GM18517 (cell line): ENCODE results near the gene ST6GALNAC3.
"Not testable (repeated sequence)": the region's sequence is repeated elsewhere in the genome, so short reads cannot be mapped to it uniquely, and the experiment has no call there.

Experiments
- ATAC-seq: cut with Tn5 transposase; IDR thresholded peaks from one replicate; pipeline ENCODE4 v1.9.1; 2021; ENCODE audit warnings: mild to moderate bottlenecking, moderate library complexity; ENCODE audit not compliant: unreplicated experiment

Gene ST6GALNAC3

DNA sequence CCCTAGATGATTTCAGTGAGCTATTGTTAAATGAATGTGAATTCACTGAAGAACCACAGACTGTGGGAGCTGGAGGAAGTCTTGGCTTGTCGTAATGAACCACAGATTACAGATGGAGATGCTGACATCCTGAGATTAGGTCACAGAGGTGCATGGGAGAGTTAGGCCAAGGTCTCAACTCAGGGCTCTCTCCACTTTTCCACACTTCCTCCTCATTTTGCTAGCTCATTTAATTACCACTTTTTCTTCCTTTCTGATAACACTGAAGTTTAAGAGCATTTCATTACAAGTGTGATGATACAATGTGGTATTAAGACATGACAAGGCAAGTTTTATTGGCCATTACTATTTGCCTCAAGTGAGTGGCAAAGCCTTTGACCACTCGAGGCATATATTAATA is 30.8 kb downstream of the ST6GALNAC3 start:
- no peak for ATAC-seq

DNA sequence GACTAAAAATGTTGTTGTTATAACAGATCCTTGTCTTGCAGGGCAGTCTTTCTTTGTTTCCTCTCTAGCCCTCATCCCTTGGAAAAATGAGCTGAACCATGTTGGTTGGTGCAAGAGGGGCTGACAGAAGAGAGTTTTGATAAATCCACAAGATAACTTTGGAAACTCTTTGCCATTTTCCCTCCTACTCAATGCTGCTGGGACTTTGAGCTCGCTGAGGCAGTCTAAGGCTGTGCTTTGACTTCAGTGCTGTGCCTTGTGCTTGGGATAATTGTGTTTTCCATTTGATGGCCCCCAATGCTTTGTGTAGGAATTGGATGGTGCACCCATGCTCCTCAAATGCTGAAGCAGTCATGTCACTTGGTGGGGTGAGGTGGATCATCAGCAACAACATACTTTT is 31.7 kb downstream of the ST6GALNAC3 start:
- no peak for ATAC-seq

DNA sequence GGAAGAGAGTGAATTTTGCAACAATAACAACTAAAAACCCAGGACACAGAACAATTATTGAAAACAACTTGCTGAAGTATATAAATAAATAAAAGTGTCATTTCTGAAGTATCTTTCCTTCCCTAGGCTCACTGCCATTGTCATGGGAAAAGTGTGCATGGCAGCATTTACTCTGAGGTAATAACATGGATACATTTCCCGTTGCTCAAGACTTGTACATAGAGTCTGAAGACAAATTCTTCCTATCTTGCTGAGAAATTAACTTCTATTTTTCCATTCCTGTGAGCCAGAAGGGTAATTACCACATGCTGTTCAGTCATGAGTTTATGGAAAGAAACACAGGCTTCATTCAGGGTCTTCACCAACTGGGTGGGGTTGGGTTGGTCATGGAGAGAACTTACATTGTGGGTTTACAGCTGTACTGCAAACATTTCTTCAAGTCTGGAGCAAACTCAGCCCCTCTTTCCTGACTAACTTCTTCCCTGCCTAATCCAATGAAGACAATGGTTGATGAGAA is 32.2 kb downstream of the ST6GALNAC3 start:
- ATAC-seq = no peak

DNA sequence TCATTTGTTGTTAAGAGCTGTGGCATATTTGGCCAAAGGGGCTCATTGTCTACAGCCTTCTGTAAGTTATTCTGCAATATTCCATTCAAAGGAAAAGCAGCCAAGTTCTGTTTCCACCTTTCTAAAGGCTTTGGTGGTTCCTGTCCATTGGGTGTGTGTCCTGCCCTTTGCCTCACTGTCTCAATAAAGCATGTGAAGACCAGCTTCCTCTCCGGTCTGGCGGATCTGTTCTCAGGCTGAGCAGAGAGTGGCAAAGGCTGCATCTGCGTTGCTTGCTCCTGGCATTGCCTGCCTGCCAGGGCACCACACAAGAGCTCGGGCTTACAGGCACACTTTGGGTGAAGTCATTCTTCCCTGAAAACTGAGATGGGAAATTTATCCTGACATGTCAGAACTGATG is 34.9 kb downstream of the ST6GALNAC3 start:
- no peak for ATAC-seq

DNA sequence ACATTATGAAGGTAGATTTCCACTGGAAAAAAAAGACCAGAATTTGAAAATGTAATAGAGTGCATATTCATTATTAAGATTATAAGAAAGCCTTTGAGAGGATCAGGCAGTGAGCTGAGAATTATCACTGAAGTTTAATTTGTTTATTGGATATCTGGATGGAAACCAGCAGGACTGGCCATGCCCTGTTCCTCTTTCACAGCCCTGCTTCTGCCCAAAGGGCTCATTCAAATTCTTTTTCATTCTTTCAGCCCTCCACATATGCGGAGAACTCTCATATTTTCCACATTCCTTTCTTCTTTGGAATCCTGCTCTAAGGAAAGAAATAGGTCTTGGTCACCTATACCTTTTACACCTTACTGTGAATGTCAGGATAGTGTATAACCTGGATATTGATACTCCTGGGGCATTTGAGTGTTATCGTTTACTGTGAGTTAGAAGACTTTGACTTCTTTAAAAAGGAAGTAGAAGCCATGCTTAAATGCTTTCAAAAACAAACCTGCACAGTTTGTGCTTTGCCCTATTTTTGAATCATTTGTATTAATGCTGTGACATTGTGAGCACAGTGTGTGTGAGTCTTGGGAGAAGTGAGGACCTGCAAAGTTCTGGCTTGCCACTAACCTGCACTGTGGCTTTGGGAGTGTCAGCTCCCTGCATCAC is 35.5 kb downstream of the ST6GALNAC3 start:
- ATAC-seq = no peak

DNA sequence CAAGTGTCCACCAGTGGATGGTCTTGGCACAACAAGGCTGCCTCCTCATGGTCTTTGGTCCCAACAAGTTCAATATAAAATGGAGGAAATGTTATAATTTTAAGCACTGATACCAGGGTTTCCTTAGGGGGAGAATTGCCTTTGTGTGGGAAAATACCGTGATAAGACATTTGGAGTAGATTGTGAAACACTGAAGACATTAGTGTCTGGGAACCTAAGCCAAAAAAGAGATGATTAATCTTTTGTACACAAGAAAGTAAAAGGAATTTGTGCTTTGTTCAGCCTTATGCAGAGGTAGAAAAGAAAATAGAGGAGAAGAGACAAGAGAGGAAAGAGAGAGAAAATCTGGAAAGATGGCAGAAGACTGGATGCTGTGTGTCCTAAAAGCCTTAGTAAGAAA is 36.1 kb downstream of the ST6GALNAC3 start:
- ATAC-seq = no peak

DNA sequence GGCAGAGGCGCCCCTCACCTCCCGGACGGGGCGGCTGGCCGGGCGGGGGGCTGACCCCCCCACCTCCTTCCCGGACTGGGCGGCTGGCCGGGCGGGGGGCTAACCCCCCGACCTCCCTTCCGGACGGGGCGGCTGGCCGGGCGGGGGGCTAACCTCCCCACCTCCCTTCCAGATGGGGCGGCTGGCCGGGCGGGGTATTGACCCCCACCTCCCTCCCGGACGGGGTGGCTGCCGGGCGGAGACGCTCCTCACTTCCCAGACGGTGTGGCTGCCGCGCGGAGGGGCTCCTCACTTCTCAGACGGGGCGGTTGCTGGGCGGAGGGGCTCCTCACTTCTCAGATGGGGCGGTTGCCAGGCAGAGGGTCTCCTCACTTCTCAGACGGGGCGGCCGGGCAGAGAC is 37.8 kb downstream of the ST6GALNAC3 start:
- not testable (repeated sequence) for ATAC-seq

DNA sequence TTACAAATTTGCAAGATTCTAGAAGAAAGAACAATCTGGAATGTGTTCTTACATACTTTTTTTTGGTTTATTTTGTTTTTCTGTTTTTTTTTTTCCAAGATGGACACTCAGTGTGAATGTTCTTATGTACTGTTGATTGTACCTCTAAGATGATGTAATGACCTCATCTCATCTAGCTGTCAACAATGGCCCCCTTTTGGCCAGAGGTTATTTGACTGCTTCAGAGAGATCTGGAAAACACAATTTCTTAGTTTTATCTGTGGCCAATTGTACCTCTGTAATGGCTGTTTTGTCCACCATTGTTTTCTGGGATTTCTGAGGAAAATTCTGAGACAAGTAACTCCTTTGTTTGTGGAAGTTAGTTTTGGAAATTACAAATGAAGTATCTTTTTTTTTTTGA is 38.9 kb downstream of the ST6GALNAC3 start:
- no peak for ATAC-seq

DNA sequence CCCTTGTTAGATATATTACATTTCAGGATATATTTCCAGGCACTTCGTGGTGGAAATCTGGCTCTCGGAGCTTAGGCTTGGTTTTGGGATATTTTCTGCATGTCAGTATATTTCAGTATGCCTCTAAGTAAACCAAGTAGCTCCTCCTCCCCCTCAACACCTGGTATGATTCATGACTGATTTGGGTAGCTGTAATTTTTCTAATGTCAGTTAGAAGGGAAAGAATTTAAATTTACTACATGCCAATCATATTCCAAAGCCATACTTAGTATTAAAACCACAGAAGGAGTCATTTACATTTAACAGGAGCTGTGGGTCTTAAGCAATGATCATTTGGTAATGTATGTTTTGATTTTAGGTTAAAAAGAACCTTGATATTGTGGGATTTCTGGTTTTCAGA is 40.6 kb downstream of the ST6GALNAC3 start:
- ATAC-seq = no peak

DNA sequence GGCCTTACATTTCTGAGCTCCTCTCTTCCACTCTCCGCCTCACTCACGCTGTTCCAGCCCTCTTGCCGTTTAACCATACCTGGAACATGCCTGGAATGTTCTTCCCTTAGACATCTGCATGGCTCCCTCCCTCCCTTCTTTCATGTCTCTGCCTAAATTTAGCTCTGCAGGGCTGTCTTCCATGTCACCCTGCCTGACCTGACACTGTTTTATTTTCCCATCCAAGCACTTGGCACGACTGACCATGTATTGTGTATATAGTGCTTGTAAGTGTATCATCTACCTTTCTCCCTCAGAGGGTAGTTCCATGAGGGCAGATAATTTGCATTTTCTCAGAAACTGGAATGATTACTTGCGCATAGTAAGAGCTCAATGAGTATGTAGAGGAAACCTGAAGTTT is 47.3 kb downstream of the ST6GALNAC3 start:
- no peak for ATAC-seq

DNA sequence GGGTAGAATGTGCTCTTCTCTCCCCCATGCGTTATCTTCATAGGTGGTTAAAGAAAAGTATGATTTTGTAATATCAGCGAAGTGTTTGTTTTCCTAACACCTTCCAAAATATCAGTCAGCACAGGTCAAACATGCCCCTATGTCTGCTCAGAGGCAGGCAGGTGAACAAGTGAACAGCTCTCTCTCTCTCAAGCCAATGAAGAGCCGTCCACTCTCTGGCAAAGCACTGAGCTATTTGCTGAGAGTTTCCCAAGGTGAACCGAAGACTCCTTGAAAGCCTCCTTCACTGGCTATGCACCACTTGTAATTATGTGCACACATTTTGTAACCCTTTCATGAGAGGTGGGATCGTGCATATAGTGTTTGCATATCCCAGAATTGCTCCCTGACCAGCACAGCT is 47.7 kb downstream of the ST6GALNAC3 start:
- no peak for ATAC-seq

DNA sequence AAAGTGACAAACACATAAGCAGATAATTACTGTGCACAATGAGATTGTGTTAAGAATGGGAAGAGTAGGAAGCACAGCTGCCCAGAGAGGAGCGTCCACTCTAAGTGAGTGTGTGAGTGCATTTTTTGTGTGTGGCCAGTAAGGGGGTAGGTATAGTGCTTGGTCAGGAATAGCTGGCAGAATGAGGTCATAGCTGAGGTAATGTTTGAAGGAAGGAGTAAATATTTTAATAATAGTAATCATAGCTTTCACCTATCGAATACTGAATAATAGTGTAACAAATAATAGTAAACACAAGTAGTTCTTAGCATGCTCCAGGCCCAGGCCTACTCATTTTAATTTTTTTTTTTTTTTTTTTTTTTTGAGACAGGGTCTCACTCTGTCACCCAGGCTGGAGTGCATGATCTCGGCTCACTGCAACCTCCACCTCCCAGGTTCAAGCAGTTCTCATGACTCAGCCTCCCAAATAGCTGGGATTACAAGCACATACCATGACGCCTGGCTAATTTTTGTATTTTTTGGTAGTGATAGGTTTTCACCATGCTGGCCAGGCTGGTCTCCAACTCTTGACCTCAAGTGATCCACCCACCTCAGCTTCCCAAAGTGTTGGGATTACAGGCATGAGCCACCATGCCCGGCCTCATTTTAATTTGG is 49.0 kb downstream of the ST6GALNAC3 start:
- not testable (repeated sequence) for ATAC-seq

DNA sequence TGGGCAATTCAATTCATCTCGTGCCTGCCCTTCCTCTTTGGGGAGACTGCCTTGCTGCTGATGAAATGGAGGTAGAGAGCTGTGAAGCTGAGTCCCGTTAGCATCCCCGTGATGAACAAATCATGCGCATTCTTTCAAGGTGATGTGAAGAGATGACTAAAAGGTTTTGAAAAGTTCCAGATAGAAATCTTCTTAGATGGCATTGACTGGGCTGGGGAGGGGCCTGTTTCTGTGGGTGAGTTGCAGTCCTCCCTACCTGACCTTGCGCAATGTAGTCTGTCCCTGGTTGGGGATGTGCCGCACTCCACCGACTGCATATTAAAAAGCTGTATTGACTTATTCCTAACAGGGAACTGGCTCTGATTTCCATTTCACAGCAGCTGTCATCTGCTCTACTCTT is 49.6 kb downstream of the ST6GALNAC3 start:
- no peak for ATAC-seq

DNA sequence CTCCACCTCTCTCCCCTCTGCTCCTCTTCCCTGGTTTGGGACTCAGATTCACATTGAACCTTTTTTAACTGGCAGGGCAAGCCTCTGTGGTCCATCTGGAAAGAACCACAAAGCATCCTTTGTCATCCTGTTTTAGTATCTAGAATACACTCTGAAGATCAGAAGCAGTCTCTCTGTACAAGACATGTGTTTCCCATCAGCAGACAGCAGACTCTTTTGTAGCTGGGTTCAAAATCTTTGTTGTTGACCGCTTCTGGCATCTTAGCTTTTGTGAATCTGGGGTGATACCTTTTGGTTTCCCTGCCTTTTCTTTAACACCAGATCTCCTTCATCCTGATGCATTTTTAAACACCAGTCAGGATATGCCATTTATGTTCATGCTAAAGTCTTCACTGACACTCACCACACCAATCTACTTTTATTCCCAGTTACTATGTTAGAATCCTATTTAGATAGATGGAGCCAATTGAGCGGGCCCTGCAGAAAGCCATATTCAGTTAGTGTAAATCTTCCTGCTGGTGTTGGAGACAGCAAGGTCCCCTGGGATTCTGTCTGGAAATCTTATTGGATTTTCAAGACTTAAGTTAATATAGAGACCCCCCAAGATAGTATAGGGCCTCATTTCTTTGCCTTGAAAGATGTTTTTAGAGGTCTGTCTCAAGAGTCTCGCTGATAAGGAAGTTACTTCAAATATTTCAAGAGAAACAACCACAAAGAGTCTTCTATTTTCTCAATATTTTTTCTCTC is 51.1 kb downstream of the ST6GALNAC3 start:
- no peak for ATAC-seq

DNA sequence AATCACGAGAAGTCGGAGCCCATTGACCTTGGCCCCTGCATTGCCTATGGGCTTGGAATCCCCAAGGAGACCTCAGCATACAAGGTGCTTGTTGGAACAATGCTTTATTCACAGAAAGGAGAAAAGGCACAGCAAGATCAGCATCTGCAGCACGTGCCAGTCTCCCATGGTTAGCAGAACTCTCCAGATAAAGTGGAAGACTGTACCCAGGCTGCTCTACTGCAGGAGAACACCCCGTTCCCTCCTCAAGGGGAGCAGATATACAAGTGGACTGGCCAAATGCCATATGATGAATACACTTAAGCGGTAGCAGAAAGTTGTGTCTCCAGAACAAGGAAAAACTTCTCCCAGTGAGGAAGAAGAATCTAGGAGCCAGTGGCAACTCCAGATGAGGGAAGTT is 53.5 kb downstream of the ST6GALNAC3 start:
- ATAC-seq = no peak

DNA sequence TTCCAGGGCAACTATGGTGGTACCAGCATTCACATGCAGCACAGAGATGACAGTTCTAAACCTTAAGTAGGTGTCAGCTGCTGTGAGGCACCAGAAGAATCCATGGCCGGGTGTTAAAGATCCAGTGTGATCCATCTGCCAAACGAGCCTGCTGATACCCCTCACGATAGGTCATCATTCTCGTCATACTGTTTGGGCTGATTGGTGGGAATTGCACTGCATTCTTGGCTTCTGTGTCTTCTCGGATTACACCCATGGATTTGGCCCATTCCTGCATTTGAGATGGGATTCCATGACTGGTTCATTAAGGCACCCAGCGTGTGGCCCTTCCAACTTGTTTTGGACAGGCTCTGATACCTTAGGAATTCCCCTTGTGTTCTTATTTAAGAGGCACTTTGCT is 55.2 kb downstream of the ST6GALNAC3 start:
- no peak for ATAC-seq

DNA sequence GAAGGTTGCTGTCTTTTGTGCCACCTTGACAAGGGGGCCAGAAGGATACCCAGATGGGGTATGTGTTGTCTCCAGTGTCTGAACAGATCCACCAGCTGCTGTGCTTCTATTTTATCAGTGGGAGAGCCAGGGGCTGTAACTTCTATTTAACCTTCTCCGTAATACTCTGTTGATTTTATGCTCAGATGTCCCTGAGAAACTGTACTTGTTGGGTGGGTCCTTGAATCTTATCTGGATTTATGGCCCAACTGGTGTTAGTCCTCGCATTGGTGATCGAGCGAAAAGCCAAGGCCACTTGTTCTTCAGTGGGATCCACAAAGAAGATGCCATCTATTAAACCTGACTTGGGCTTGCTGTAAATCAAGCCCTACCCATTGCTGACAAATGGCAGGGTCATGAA is 56.4 kb downstream of the ST6GALNAC3 start:
- ATAC-seq = no peak

DNA sequence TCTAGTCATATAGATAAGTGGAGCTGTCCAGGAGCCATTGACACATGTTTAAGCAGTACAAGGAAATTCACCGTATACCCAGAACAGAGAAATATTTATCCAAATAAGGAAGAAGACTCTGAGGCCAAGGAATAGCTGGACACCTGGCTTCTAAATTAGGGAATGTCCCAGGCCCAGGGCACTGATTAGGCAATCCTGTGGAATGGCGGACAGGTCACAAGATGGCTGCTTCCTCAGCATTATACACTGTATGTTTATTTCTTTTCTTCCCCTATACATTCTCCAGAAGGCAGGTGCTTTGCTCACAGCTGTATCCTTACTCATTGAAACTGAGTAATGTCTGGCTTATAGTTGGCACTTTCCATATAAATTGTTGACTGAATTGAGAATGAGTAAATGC is 59.4 kb downstream of the ST6GALNAC3 start:
- ATAC-seq = no peak

DNA sequence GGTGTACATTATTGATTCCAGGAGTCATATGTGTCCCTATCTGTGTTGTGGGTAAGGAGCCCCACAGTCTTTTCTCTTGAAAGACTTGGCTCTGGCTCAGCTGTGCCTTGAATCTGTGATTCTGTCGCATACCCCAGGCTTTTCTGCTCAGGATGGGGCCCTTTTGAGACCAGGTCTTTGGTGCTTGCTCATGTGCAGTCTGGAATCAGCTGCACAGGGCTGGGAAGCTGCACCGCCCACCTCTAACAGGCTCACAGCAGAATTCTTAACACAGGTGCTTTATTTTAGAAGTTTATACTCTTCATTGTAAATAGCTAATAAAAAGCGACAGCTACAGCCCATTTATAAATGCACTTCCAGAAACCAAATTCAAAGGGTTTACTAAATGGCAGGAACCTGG is 61.3 kb downstream of the ST6GALNAC3 start:
- no peak for ATAC-seq

DNA sequence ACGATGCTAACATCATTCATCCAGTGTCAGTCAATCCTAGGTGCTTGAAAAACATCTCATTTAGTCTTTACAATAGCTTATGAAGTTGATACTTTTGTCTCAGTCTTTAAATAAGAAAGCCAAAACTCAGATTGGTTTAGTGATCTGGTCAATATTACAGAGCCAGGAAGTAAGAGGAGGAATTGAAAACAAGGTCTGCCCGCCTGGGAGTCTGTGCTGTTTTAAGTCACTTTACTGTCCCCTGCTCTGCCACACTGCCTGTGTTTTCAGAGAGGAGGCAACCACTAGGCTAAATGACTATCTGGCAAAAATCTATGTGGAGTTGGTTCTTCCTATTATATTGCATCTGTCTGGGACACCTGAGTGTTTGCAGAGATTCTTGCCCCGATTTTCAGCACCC is 62.3 kb downstream of the ST6GALNAC3 start:
- ATAC-seq = no peak

DNA sequence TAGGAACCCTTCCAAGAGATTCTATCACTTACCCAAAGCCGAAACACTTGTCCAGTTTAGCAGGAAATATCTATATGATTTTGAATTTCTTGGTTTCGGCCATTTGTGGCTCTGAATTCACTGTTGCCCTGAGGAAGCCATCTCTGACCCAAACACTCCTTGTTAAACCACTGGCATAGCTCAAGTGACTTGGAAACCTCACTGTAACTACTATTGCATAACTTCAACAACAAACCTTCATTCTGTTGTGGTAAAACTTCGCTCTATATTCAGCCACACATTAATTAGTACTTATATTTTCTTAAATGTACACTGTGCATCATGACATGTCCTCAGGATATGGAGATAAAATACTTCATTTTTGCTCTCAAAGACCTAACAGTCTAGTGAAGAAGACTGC is 63.2 kb downstream of the ST6GALNAC3 start:
- no peak for ATAC-seq

DNA sequence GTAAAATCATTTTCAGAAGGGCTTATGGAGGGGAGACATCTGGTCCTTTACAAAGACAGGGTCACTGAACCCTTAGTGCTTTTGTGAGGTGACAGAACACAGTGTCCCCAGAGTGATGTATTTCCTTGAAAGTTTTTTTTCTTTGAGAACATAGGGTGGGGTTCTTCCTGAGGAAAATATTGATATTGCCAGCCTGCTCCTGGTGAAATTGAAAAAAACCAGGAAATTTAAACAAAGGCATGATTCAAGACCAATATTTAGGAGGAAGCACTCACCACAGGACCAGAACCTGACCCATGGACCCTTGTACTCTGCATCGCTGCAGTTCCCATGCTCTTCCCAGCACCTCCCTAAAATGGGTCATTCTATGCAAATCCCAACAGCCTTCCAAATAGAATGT is 63.7 kb downstream of the ST6GALNAC3 start:
- ATAC-seq = no peak
